ENCODE measurements around the gene DHX15. TPM values are rescaled to one million over a fixed set of nuclear protein-coding genes. Genes with fewer than 3 reads are reported as not detected.
A peak's percentile ranks its signal among the peaks of the same experiment; 100 is the strongest.

The DHX15 gene
- total and polyA plus RNA-seq, 3 donors from 2014 or later = 84.1 to 136 (median 123) TPM

DNA sequence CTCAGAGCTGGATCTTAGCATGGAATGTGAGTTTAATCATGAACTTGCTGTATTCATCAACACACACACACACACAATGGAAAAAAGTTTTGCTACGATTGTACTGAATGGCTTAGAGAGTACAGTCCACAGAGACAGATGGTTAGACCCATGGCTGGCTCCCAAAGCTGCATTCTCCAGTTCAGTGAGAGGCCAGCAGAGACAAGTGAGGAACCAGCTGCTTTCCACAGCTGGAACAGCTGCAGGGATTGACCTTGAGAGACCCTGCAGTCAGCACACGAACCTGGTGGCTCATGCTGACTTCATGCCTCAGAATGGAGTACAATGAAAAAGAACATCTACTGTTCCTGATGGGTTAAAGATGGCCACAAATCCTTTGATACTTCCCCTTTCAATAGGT lies 94.5 kb downstream of the DHX15 start:
- Histone ChIP-seq H3K4me1 (no peaks in the 10 kb centered on the region), H3K36me3 (ENCODE audit: low read depth, missing control alignments) (no peaks in the 10 kb centered on the region), H3K27ac (no peak overlapping the region), H3K4me3 (no peak overlapping the region), H3K9me3 (no peaks in the 10 kb centered on the region), H3K27me3 (no peaks in the 10 kb centered on the region)
- intact Hi-C loops (cut with DNase I; ENCODE audit: low total_unique reads) = no loop called here
- TF ChIP-seq POLR2A (IDR thresholded peaks at IDR 0.05) = no peak
- TF ChIP-seq, protein P1, sequence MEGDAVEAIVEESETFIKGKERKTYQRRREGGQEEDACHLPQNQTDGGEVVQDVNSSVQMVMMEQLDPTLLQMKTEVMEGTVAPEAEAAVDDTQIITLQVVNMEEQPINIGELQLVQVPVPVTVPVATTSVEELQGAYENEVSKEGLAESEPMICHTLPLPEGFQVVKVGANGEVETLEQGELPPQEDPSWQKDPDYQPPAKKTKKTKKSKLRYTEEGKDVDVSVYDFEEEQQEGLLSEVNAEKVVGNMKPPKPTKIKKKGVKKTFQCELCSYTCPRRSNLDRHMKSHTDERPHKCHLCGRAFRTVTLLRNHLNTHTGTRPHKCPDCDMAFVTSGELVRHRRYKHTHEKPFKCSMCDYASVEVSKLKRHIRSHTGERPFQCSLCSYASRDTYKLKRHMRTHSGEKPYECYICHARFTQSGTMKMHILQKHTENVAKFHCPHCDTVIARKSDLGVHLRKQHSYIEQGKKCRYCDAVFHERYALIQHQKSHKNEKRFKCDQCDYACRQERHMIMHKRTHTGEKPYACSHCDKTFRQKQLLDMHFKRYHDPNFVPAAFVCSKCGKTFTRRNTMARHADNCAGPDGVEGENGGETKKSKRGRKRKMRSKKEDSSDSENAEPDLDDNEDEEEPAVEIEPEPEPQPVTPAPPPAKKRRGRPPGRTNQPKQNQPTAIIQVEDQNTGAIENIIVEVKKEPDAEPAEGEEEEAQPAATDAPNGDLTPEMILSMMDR (IDR thresholded peaks at IDR 0.05) = no peak
- 48 to 53% methylated on average over 2 of the region's 2 CpGs for WGBS, 2 donors
- DNase-seq = peak; percentile 62

DNA sequence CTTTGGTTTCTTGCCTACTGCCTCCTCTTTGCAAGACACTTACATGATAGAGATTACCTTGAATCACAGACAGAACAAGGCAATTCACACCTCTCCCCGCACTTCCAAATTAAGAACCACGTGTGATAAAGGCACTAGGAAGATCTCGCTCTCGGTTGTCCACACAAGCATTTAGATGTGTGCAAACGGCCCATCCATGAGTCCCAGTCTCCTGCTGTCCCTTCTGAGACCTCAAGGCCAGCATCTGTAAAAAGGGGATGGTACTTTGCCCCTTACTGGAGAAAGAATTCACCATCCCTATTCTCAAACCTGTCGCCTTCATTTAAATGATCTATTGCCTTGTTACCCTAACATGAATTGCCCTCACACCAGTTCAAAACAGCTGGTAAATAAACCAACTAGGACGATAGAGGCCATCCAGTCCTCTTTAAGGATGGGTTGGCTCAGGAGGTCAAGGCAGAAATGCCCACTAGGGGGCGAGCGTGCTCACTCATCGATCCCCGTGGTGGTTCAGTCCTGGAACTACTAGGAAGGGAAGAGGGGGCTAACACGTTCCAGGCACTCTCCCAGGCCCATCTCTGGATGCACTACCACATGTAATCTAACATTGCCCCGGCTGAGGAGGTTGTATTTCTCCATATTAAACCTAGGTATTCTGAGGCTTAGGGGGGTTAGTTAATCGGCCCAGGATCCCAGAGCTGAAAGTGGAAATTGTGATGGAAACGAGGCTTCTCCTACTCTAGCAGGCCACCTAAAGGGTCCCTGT lies 95.8 kb downstream of the DHX15 start:
- no peak overlapping the region for H3K4me3 ChIP-seq
- no peak overlapping the region for H3K27ac ChIP-seq
- H3K9me3 ChIP-seq = no peaks in the 10 kb centered on the region
- H3K4me1 ChIP-seq = no peaks in the 10 kb centered on the region
- no peaks in the 10 kb centered on the region for H3K36me3 ChIP-seq (ENCODE audit: low read depth, missing control alignments)
- no peaks in the 10 kb centered on the region for H3K27me3 ChIP-seq
- intact Hi-C loops (cut with DNase I; ENCODE audit: low total_unique reads) = no loop called here
- peak; percentile 92 for DNase-seq
- WGBS, 2 donors = 43 to 49% methylated on average over 13 to 15 of the region's 15 CpGs
- TF ChIP-seq, protein P1 (IDR thresholded peaks at IDR 0.05) = peak; percentile 74 to 85 (median 75)
- no peak for TF ChIP-seq POLR2A (IDR thresholded peaks at IDR 0.05)

DNA sequence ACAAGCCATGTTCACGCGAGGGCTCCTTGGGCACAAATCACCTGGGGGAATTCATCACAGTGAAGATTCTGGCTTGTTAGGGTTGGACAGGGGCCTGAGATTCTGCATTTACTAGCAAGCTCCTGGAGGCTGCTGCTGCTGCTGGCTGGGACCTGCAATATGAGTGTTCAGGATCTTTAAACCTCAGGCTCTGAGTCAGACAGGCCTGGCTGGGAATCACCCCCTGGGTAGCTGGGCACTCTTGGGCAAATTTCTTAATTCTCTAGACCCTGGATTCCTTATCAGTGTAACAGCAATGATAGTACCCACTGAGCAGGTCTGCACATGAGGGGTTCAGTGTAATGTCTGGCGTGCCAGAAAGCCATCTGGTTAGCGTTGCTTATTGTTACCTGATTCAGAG lies 101.5 kb downstream of the DHX15 start:
- no peaks in the 10 kb centered on the region for H3K9me3 ChIP-seq
- no peak overlapping the region for H3K4me3 ChIP-seq
- TF ChIP-seq POLR2A (IDR thresholded peaks at IDR 0.05) = no peak
- TF ChIP-seq, protein P1 (IDR thresholded peaks at IDR 0.05) = no peak
- H3K4me1 ChIP-seq = no peaks in the 10 kb centered on the region
- H3K27ac ChIP-seq = no peak overlapping the region
- H3K36me3 ChIP-seq (ENCODE audit: low read depth, missing control alignments) = no peaks in the 10 kb centered on the region
- 88 to 92% methylated on average over 4 of the region's 4 CpGs for WGBS, 2 donors
- intact Hi-C loops (cut with DNase I; ENCODE audit: low total_unique reads) = no loop called here
- no peaks in the 10 kb centered on the region for H3K27me3 ChIP-seq
- no peak for DNase-seq

DNA sequence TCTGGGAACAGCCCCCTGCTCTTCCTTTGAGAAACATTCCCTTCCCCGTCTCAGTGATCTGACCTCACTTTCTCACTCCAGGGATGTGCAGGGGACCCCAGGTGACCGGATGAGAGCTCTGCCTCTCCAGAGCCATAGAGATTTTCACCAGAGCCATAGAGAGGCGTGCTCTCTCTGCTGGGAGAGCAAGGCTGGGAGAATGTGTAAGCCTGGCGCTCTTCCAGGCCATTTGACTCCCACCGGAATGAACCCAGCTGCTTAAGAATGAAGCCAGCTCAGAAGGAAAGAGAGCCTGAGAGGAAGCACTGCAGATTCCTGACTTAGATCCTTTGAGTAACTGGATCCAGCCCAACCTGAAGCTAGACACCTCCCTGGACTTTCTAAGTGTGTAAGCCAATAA lies 106.4 kb downstream of the DHX15 start:
- H3K27me3 ChIP-seq = no peaks in the 10 kb centered on the region
- peak; percentile 32 for DNase-seq
- WGBS, 2 donors = 25 to 35% methylated on average over 5 of the region's 5 CpGs
- TF ChIP-seq, protein P1 (IDR thresholded peaks at IDR 0.05) = no peak
- no peak for TF ChIP-seq POLR2A (IDR thresholded peaks at IDR 0.05)
- intact Hi-C loops (cut with DNase I; ENCODE audit: low total_unique reads) = no loop called here
- no peak overlapping the region for H3K27ac ChIP-seq
- H3K4me1 ChIP-seq = peaks cover 6% of the 10 kb centered on the region
- H3K36me3 ChIP-seq (ENCODE audit: low read depth, missing control alignments) = no peaks in the 10 kb centered on the region
- no peak overlapping the region for H3K4me3 ChIP-seq
- H3K9me3 ChIP-seq = no peaks in the 10 kb centered on the region

MicroRNAs within 50 kb of the gene (microRNA counts, 767-probe panel; counts per million panel counts)
- microRNA hsa-miR-573 = 0 to 152 counts per million in 2 donors

Small RNA genes lying within 50 kb of the gene (microRNA-seq; reads per million reads assigned to microRNA genes)
- 0 to 0.70 reads per million in 2 donors for gene MIR573 (ENCODE audit: borderline number of aligned reads in 2 of 2, borderline replicate concordance in 1 of 2)

Small RNA genes lying within 50 kb of the gene (small RNA-seq; reads per million reads assigned to genes)
- gene MIR573 (0 to 0.09 reads per million in 2 donors), gene RN7SL16P (0 reads per million in 2 donors)

Other genes starting within 250 kb of the DHX15 start
- 100 to 1,000 TPM; 354 to 355 TPM for gene SOD3, start 211.0 kb upstream of the DHX15 start, total RNA-seq
- gene SOD3, start 211.0 kb upstream of the DHX15 start, polyA plus RNA-seq (ENCODE audit: insufficient read depth, low read depth, low replicate concordance) = 136 TPM

All from testis (tissue), 3 donors.